GM18508 (cell line): Measurements from ENCODE around the gene WWC2.

ENCODE experiments used
- ATAC-seq: cut with Tn5 transposase; IDR thresholded peaks from one replicate; pipeline ENCODE4 v1.9.1; 2021; ENCODE audit warnings: moderate number of reproducible peaks; ENCODE audit not compliant: insufficient read depth, unreplicated experiment

The WWC2 gene

GRCh38 chr4:183285886-183286285 lies 186.8 kb downstream of the WWC2 start:
- no peak for ATAC-seq

DNA sequence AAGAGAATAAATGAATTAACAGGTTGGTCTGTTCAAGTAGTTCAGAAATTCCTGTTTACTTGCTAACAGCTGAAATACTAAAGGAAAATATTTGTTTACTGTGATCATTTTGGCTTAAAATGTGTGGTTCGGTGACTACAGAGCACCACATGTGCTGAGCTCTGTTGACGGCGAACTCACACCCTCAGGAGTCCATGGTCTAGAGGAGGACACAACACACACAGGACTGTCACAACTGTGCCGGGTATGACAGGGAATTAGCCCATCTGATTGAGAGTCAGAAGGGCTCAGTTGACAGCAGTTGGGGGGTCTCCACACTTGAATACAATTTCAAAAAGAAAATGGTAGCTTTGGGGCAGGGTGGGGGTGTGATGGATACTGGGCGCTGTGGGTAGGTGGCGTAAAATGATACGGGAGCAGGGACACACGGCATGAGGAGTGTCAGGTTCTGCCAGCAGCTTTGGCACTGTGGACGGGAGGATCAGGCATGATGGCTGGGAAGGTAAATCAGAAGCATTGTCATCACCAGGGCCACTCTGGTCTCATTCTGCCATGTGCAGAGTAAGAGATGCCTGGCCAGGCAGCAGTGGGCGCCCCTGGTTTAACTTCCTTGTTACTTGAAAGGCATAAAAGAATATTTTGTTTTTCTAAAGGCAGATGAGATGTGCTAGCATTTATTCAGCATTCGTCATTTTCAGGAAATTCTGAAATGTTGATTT lies 187.7 kb downstream of the WWC2 start:
- ATAC-seq = peak; percentile 11

DNA sequence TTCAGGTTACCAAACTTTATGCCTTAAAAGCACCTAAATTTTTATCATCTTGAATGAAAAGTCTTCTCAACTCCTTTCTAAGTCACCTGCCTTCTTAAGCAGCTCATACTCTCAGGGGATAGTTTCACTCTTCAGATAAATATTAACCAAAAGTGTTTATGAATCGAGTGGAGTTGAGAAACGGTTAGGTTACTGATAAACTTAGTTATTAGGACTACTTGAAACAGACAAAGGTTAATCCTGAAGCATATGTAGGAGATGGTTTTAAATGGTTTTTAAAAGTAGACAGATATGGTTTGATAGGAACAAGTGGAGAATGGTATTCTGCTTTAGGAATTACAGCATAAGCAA lies 188.2 kb downstream of the WWC2 start:
- peak; percentile 72 for ATAC-seq

- ATAC-seq = peak; percentile 71
Observed at GRCh38 chr4:183287677-183288076, 188.6 kb downstream of the WWC2 start.

DNA sequence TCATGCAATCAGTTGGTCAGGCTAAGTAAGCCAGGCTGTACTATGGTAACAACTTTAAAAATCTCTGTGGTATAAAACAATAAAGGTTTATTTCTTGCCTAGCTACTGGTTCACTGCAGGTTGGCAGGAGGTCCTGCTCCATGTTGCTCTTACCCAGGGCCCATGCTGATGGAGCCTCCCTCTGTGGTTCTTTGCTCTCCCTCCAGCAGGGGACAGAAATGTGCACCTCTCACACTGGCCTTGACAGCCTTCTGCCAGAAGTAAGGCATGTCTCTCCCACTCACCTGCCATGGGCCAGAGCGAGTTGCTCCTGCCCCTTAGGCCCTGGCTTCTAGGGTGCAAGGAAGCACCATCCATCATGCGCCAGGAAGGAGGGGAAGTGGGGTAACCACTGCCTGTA lies 189.9 kb downstream of the WWC2 start:
- no peak for ATAC-seq

DNA sequence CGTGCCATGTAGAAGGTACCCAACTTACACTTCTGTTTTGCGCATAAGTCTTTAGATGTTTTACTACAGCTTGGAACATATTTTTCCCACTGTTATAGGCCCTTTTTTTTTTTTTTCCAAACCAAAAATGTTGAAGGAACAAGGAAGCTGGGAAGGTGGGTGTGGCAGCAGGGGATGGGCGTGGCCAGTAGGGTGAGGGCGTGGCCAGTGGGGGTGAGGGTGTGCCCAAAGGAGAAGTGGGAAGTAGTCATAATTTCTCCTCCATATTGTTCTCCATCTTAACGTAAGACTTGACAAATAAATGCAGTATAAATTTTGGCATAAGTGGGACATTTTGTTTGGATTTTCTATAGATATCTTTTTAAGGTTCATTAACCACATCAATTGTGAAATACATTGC lies 190.6 kb downstream of the WWC2 start:
- no peak for ATAC-seq

GRCh38 chr4:183291070-183291469 lies 192.0 kb downstream of the WWC2 start:
- no peak for ATAC-seq

- no peak for ATAC-seq
Observed at GRCh38 chr4:183295711-183296110, 196.7 kb downstream of the WWC2 start.

DNA sequence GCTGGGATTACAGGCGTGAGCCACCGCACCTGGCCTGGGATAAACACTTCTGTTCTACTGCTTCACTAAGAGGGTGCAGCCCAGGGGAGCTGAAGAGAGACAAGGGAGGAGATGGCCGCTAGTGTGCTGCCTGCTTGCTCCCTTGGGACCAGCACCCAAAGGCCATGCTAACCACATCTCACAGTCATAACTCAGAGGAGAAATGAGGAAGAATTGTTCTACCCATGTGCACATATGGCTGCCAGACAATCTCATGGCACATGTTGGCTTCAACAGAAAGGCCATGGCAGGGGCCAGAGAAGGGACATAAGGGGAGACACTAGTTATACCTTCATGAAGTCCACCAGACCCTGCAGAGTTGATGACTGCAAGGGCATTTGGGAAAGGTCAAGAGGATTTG lies 198.6 kb downstream of the WWC2 start:
- ATAC-seq = peak; percentile 66

DNA sequence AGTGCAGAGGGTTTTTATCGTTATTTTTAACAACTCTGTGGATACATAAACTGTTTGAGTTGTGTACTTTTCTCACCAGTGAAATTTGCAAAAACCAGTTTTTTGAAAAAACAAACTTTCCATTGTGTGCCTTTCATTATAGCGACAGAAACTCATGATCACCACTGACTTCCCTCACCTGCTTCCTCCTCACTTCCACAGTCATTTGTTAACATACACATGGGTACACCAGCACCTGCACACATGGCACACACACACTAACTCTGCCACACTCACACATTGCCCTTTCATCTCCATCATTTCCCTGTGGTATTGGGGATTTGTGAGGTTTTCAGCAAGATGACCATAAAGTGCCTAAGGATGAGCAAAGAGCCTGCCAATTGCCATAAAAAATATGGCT lies 200.4 kb downstream of the WWC2 start:
- no peak for ATAC-seq

DNA sequence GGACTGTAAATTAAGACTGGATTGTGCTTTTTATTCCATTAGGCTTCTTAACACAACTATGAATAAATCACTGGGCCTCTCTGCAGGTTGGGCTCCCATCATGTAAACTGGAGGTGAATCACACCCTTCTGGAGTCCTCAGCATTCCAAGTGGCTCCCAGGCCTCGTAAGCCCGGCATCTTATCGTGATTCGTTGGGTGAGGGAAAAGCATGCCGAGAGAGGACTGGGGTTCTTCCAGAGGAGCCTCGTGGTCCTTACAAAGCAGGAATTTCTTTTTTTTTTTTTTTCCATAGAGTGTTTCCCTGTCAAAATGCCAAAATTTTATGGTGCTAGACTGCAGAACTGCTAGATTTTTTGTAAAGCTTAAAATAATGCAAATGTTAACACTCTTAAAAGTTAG lies 201.0 kb downstream of the WWC2 start:
- ATAC-seq = no peak

DNA sequence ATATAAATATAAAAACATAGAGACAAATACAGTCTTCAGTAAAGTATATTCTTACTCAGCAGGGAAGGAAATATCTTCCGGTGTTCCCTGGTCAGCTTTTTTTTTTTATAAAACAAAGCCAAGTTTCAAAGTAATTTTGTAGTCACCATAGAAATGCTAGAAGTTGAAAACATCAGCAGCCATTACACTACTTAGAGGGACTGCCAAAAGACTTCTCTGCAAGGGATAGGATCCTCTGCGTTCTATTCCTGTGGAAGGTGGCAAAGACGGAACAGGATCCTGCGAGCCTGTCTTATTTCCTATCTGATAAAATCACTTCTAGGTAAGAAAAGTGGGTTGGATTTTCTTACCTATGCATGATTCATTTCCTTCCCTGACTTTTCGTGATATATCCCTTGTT lies 201.6 kb downstream of the WWC2 start:
- ATAC-seq = no peak

- no peak for ATAC-seq
Observed at GRCh38 chr4:183303301-183303700, 204.2 kb downstream of the WWC2 start.

- ATAC-seq = no peak
Observed at GRCh38 chr4:183304067-183304466, 205.0 kb downstream of the WWC2 start.

DNA sequence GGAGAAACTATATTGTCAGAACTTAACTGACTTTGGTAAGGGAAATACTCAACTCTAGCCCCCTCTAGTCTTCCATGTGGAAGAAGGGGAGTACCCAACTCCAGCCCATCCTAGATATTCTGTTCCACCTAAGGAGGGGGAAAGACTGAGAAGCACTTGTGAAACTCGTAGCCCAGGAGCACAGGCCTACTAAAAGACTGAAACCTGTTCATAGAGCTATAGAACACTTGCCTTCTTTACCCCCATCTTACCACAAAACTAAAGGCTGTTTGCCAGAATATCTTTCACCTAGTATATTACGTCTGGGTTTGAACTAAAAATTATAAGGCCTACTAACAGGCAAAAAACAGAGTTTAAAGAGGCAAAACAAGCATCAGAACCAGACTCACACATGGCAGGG lies 205.5 kb downstream of the WWC2 start:
- no peak for ATAC-seq

- no peak for ATAC-seq
Observed at GRCh38 chr4:183306811-183307210, 207.8 kb downstream of the WWC2 start.

DNA sequence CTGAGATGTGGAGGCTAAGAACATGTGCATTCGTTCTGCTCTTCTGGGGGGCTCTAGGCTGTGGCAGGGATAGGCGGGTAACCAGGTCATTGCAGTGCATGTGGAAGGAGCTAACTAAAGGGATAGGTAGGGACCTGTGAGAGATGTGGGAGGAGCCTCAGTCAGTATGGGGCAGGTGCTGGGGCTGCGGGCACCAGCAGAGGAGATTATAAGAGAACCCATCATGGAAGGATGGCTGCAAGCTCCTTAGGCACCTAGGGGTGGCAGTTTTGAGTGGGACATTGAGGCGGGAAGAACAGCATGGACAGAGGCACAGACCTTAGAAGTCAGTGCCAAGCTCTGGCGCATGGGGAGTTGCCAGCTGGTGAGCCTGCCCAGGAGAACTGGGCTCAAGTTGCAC lies 213.8 kb downstream of the WWC2 start:
- ATAC-seq = no peak

GRCh38 chr4:183314336-183314735 lies 215.3 kb downstream of the WWC2 start:
- ATAC-seq = no peak

DNA sequence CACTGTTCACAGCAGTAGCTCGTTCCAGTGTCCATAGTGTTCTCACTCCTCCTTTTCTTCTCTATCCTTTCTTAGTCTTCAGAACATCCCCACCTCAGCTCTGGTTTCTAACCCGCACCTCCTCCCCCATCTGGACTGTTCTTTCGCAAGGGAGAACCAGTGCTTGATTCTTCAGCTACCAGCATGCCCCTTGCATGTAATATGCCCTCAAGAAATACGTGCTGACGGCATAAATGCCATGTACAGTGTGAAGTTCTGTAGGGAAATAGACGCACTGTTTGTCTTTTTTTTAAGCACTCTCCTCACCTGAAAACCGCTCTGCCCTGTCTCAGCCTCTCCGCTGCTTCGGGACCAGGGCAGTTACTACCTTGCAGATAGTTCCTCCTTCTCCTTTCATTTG lies 215.7 kb downstream of the WWC2 start:
- ATAC-seq = no peak

DNA sequence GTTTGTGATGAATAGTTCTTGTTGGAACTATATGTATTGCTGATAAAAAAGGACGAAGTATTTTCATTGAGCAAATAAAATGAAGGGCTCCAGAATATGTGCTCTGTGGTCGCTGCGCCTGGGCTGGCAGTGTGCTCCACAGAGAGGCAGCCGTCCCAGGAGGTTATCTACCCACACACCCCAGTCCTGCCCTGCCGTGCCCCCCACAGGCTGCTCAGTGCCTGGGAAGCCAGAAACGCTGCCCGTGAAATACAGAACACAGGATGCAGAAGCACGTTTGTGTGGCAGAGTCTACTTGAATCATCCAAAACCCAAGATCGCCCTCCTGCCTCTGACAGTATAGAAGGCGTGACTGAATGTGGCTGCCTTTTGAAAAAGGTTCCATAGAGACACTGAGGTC lies 219.6 kb downstream of the WWC2 start:
- ATAC-seq = no peak

DNA sequence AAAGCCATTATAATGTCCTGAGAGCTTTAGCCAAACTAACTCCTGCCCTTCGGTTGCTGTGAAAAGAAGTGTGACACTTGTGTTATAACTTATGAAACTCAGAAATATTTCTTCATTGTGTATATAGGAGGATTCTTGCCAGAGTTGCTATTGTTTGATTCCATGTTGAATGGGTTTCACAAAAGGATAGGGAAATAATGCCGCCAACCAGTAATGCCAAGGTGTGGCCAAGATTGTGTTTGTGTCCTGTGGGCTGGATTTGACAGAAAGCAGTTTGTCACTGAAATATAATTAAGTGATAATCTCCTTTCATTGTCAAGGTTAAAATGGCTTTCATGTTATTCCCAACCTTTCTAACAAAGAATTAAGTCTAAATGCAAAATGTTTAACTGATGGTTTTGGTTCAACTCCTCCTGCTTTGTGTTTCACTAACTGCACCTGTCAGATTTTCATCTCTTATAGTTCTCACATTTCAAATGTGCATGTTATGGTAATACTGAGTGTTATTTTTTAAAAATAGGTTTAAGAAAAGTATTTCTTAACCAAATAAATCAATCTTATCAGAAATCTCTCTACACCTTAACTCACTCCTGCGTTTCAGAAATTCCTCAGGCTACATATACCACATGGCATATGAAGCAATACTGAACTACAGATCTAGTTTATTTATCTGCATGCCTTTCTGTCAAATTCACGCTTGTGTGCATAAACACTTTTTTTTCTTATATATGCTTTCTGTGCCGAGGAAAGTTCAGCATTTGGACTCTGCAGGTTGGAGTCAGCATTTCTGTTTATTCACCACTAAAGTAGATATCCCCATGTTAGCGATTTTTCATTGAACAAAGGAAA lies 221.4 kb downstream of the WWC2 start, which contains the start of gene CLDN22:
Gene CLDN22, minus strand, starts transcription at position 66 of the 849 bp plus-strand sequence. Its CDS starts 58 bp downstream, at position 8.
- ATAC-seq = no peak

DNA sequence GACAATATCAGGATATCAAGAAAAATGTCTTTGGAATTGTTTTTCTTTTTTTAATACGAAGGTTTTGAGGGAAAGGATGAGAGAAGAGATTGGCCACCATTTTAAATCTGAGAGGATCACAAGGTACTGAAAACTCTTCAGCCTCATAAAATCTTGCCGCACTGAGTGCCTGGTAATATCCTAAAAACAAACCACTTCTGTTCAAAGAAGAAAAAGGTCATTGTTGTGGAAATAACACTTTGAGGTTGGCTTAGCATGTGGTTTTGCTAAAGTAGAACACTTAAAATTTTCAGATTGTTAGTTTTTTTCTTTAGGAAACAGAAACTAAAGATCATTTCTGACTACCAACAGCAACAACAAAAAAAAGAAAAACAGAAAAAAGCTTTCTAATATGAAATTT lies 222.0 kb downstream of the WWC2 start:
- ATAC-seq = no peak
